Stimulated activated CD8-positive, alpha-beta memory T cell treated with anti-CD3 and anti-CD28 coated beads, Interleukin-7, amount 100 ng/mL, for 4 hours (primary cell): Measurements from ENCODE around the gene ALX4.

ENCODE experiments used
- DNase-seq, 2 donors: peaks; one replicate each; pipeline ENCODE4 v3.0.0-alpha.2; 2020; ENCODE audit warnings: low read depth in 2 of 2

The ALX4 gene

GRCh38 chr11:44267750-44268613 lies 42.0 kb downstream of the ALX4 start:
- no peak for DNase-seq

- no peak for DNase-seq
These were observed 42.8 kb downstream of the ALX4 start for GRCh38 chr11:44267006-44267749.

- DNase-seq: no peak
These were observed 43.7 kb downstream of the ALX4 start for GRCh38 chr11:44266056-44266780.

GRCh38 chr11:44264761-44265160 lies 45.2 kb downstream of the ALX4 start:
- DNase-seq: no peak

GRCh38 chr11:44264438-44264749 lies 45.5 kb downstream of the ALX4 start:
- DNase-seq: no peak

GRCh38 chr11:44263738-44264437 lies 46.1 kb downstream of the ALX4 start:
- DNase-seq: no peak

GRCh38 chr11:44261800-44262591 lies 47.9 kb downstream of the ALX4 start:
- no peak for DNase-seq

- no peak for DNase-seq
These were observed 49.9 kb downstream of the ALX4 start for GRCh38 chr11:44260081-44260480.

- DNase-seq: no peak
These were observed 51.0 kb downstream of the ALX4 start for GRCh38 chr11:44258839-44259420.

- DNase-seq: no peak
These were observed 51.8 kb downstream of the ALX4 start for GRCh38 chr11:44258190-44258489.

GRCh38 chr11:44257338-44258189 lies 52.4 kb downstream of the ALX4 start:
- DNase-seq: no peak

GRCh38 chr11:44256673-44257291 lies 53.2 kb downstream of the ALX4 start:
- no peak for DNase-seq

- DNase-seq: no peak
These were observed 54.4 kb downstream of the ALX4 start for GRCh38 chr11:44255406-44256071.

- no peak for DNase-seq
These were observed 56.8 kb downstream of the ALX4 start for GRCh38 chr11:44252999-44253602.

GRCh38 chr11:44250421-44250820 lies 59.5 kb downstream of the ALX4 start:
- no peak for DNase-seq

GRCh38 chr11:44248109-44248508 lies 61.8 kb downstream of the ALX4 start:
- no peak for DNase-seq

- no peak for DNase-seq
These were observed 62.4 kb downstream of the ALX4 start for GRCh38 chr11:44247508-44247907.

- no peak for DNase-seq
These were observed 63.2 kb downstream of the ALX4 start for GRCh38 chr11:44246726-44247125.
